DOHH2 (cell line): ENCODE results near the gene MYEOV.

Experiments
- CTCF ChIP-seq: fragments of 200-600 bp; sonication (generic); IDR thresholded peaks from one replicate; pipeline ENCODE4 v1.5.1; 2014; ENCODE audit warnings: antibody characterized with exemption, mild to moderate bottlenecking, low read depth, low read length; ENCODE audit not compliant: poor library complexity, severe bottlenecking
- EZH2phosphoT487 ChIP-seq: fragments of 200-600 bp; sonication (generic); IDR thresholded peaks from 2 replicates; pipeline ENCODE4 v1.6.1; 2017; ENCODE audit warnings: borderline replicate concordance, mild to moderate bottlenecking, antibody characterized with exemption, low read length, moderate library complexity, mixed read lengths

GRCh38 chr11:69307421-69307820 is 13.5 kb downstream of the MYEOV start:
- TF ChIP-seq CTCF (no peak), EZH2phosphoT487 (no peak)
